Measurements from ENCODE around the gene NPHP4. TPM values are rescaled to one million over a fixed set of nuclear protein-coding genes. Genes with fewer than 3 reads are reported as not detected.

Gene NPHP4
- total RNA-seq, 4 donors from 2014 or later = 1.1 to 10.4 (median 1.8) TPM

DNA sequence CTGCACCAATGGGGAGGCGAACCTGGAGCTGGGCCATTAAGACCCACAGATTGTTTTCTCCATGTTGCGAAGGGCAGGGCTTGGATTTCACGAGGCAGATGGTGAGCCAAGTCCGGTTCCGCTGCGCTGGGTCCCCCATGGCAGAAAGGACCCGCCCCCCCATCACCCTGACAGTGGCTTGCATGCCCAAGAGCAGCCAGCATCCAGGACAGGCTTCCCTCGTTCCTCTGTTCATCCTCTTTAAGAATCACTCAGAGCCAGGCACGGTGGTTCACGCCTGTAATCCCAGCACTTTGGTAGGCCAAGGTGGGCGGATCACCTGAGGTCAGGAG is 15.8 kb upstream of the NPHP4 start:
- H3K9me3 ChIP-seq = no peaks in the 10 kb centered on the region
- H3K36me3 ChIP-seq = no peaks in the 10 kb centered on the region
- H3K4me1 ChIP-seq = peaks cover 0 to 2% of the 10 kb centered on the region in 2 donors
- no peak for TF ChIP-seq POLR2A (IDR thresholded peaks at IDR 0.05)
- TF ChIP-seq, protein P1, sequence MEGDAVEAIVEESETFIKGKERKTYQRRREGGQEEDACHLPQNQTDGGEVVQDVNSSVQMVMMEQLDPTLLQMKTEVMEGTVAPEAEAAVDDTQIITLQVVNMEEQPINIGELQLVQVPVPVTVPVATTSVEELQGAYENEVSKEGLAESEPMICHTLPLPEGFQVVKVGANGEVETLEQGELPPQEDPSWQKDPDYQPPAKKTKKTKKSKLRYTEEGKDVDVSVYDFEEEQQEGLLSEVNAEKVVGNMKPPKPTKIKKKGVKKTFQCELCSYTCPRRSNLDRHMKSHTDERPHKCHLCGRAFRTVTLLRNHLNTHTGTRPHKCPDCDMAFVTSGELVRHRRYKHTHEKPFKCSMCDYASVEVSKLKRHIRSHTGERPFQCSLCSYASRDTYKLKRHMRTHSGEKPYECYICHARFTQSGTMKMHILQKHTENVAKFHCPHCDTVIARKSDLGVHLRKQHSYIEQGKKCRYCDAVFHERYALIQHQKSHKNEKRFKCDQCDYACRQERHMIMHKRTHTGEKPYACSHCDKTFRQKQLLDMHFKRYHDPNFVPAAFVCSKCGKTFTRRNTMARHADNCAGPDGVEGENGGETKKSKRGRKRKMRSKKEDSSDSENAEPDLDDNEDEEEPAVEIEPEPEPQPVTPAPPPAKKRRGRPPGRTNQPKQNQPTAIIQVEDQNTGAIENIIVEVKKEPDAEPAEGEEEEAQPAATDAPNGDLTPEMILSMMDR (IDR thresholded peaks at IDR 0.05 in 4 of 5, conservative IDR thresholded peaks at IDR 0.05 in 1 of 5) = no peak
- no peak for DNase-seq
- H3K4me3 ChIP-seq = no peak overlapping the region
- no peak for ATAC-seq
- in situ Hi-C loops (cut with MboI; ENCODE audit: low sequenced_read_pairs in 4 of 4) (no loop called here), intact Hi-C loops (cut with DNase I; ENCODE audit: low total_unique reads) (no loop called here)
- no peak overlapping the region for H3K27ac ChIP-seq
- H3K27me3 ChIP-seq = peaks cover 0 to 4% (median 0%) of the 10 kb centered on the region in 3 donors

DNA sequence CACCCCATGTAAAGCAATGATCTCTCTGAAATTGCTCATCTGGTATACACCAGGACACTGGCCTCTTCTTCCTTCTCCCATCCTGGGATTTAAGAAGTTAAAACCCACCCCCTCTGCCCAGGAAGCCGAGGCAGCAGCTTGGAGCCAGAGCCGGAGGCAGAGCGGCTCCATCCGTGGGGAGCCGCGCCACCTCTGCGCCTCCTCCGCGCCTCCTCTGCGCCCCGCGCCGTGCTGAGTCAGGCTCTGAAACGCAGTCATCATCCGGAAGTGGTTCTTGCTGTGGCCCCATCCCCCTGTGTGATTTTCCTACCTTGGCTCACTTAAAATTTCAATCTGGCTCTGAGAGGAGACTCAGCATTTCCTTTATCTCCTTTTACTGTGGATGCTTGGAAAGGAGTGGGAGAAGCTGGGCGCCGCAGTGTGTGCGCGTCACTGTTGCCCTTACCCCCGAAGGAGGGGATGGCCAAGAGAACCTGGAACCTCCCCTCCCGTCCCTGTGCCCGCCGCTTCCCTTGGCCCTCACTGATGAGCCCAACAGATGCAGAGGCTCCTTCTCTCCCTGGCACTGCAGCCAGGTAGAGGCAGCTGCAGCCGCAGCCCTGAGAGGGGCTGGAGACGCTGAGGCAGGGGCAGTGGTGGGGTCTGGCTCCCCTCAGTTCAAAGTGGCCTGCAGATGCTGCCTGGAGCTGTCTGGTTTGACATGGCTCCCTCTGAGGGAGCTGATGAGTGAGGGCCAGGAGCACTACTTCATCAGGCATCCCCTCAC is 15.3 kb upstream of the NPHP4 start:
- no peaks in the 10 kb centered on the region for H3K9me3 ChIP-seq
- intact Hi-C loops (cut with DNase I; ENCODE audit: low total_unique reads) = no loop called here
- peak overlapping the region in 2 of 4 donors; percentile 36 to 64 for H3K27ac ChIP-seq
- H3K4me3 ChIP-seq = no peak overlapping the region
- DNase-seq = peak in 1 of 2 donors; percentile 6
- no peak for ATAC-seq
- in situ Hi-C loops (cut with MboI; ENCODE audit: low sequenced_read_pairs in 4 of 4) = no loop called here
- no peak for TF ChIP-seq POLR2A (IDR thresholded peaks at IDR 0.05)
- TF ChIP-seq, protein P1 (IDR thresholded peaks at IDR 0.05 in 4 of 5, conservative IDR thresholded peaks at IDR 0.05 in 1 of 5) = no peak
- H3K36me3 ChIP-seq = no peaks in the 10 kb centered on the region
- no peaks in the 10 kb centered on the region for H3K4me1 ChIP-seq
- peaks cover 0 to 4% (median 0%) of the 10 kb centered on the region in 3 donors for H3K27me3 ChIP-seq

DNA sequence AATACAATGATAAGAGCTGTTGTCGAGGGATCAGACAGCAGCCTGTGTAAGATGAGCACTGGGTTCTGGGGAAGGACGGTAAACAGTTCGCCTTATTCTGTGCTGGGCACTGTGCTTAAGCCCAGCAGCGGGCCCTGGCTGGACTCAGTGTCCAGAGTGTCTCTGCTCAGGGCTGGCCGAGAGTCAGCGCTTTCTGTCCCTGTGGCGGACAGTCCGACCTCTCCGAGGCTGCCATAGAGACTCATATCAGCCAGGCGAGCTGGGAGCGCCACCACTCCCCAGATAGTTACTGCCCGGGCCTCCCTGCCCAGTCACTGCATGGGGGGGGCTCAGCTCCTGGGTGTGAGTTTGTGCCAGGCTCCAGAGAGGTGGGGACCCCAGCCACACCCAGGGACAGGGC is 14.7 kb upstream of the NPHP4 start:
- ATAC-seq (peak; percentile 15 to 41), DNase-seq (peak in 1 of 2 donors; percentile 23)
- TF ChIP-seq POLR2A (IDR thresholded peaks at IDR 0.05) = no peak
- TF ChIP-seq, protein P1 (IDR thresholded peaks at IDR 0.05 in 4 of 5, conservative IDR thresholded peaks at IDR 0.05 in 1 of 5) = no peak
- Histone ChIP-seq H3K4me1 (no peaks in the 10 kb centered on the region), H3K9me3 (no peaks in the 10 kb centered on the region), H3K36me3 (no peaks in the 10 kb centered on the region), H3K4me3 (no peak overlapping the region), H3K27me3 (peaks cover 0 to 4% (median 0%) of the 10 kb centered on the region in 3 donors), H3K27ac (peak overlapping the region in 2 of 4 donors; percentile 36 to 64)
- in situ Hi-C loops (cut with MboI; ENCODE audit: low sequenced_read_pairs in 4 of 4) (no loop called here), intact Hi-C loops (cut with DNase I; ENCODE audit: low total_unique reads) (no loop called here)

DNA sequence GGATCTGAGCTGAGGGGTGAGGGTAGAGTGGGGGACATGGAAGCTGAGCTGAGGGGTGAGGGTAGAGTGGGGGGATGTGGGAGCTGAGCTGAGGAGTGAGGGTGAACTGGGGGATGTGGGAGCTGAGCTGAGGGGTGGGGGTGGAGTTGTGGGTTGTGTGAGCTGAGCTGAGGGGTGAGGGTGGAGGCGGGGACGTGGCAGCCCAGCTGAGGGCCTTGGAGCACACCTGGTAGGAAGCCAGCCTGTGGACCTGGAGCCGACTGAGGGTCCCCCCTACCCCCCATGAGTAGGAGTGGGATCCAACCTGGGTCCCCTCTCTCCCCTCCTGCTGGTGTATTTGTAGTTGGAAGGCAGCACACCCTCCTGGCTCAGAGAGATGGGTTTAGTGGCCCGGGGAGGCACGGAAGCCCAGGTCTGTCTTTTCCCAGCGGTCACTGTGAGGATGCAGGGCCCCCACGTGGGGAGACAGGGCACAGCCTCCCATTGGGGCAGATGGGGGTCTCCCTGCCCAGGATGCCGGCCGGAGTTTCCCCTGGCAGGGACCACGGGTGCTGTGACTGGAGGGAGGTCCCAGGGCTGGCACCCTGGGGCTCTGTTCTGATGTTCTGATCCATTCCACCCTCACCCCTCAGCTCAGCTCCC is 13.2 kb upstream of the NPHP4 start:
- in situ Hi-C loops (cut with MboI; ENCODE audit: low sequenced_read_pairs in 4 of 4) (no loop called here), intact Hi-C loops (cut with DNase I; ENCODE audit: low total_unique reads) (no loop called here)
- no peak overlapping the region for H3K27ac ChIP-seq
- no peaks in the 10 kb centered on the region for H3K9me3 ChIP-seq
- H3K27me3 ChIP-seq = peaks cover 0 to 4% (median 0%) of the 10 kb centered on the region in 3 donors
- TF ChIP-seq, protein P1 (IDR thresholded peaks at IDR 0.05 in 4 of 5, conservative IDR thresholded peaks at IDR 0.05 in 1 of 5) = no peak
- TF ChIP-seq POLR2A (IDR thresholded peaks at IDR 0.05) = no peak
- DNase-seq (no peak), ATAC-seq (no peak)
- no peaks in the 10 kb centered on the region for H3K4me1 ChIP-seq
- no peaks in the 10 kb centered on the region for H3K36me3 ChIP-seq
- no peak overlapping the region for H3K4me3 ChIP-seq
